GM19238 (cell line): ENCODE data around the gene ZNF436.
"Not testable (repeated sequence)": the region's sequence is repeated elsewhere in the genome, so short reads cannot be mapped to it uniquely, and the experiment has no call there.

ENCODE experiments used
- DNase-seq: peaks from one replicate; pipeline ENCODE4 v3.0.0; 2011; ENCODE audit warnings: low spot score; ENCODE audit not compliant: insufficient read length

ZNF436 gene

GRCh38 chr1:23310280-23310679 is 59.4 kb downstream of the ZNF436 start:
- not testable (repeated sequence) for DNase-seq
